Epithelial cell of proximal tubule (primary cell): ENCODE data around the gene SENP3. TPM values are rescaled to one million over a fixed set of nuclear protein-coding genes. Genes with fewer than 3 reads are reported as not detected.

Experiments
- DNase-seq: peaks from one replicate; pipeline ENCODE4 v3.0.0-alpha.2; 2011; ENCODE audit warnings: low read depth
- H3K4me3 ChIP-seq: 2 replicates; pipeline ENCODE4 v1.5.1; 2011; ENCODE audit warnings: low read depth, mild to moderate bottlenecking, low read length
- CTCF ChIP-seq: conservative IDR thresholded peaks from 2 replicates; pipeline ENCODE4 v1.5.1; 2012; ENCODE audit warnings: low read depth, mild to moderate bottlenecking, low read length
- total RNA-seq: library from RNA; depleted of rRNA; stranded (reverse); fragments of >200 nt; gene quantifications from 2 replicates; pipeline ENCODE4 v1.2.3, GENCODE V29; 2015

The SENP3 gene
- total RNA-seq, 1 donor from 2014 or later, result 62.9 TPM

- H3K4me3 ChIP-seq, result no peak overlapping the region
- TF ChIP-seq CTCF, result no peak
These were observed 32.9 kb upstream of the SENP3 start for GRCh38 chr17:7528842-7529241.

GRCh38 chr17:7530023-7530900 is 31.5 kb upstream of the SENP3 start:
- no peak overlapping the region for H3K4me3 ChIP-seq
- no peak for DNase-seq
- TF ChIP-seq CTCF, result no peak

More at GRCh38 chr17:7528842-7529241, 32.9 kb upstream of the SENP3 start:
- no peak for DNase-seq

GRCh38 chr17:7538050-7538449 is 23.7 kb upstream of the SENP3 start:
- DNase-seq, result no peak
- TF ChIP-seq CTCF, result no peak
- no peak overlapping the region for H3K4me3 ChIP-seq

- no peak overlapping the region for H3K4me3 ChIP-seq
- DNase-seq, result no peak
- TF ChIP-seq CTCF, result no peak
These were observed 22.7 kb upstream of the SENP3 start for GRCh38 chr17:7538891-7539545.

- no peak for DNase-seq
- no peak overlapping the region for H3K4me3 ChIP-seq
- no peak for TF ChIP-seq CTCF
These were observed 20.6 kb upstream of the SENP3 start for GRCh38 chr17:7541074-7541621.

- TF ChIP-seq CTCF, result no peak
- H3K4me3 ChIP-seq, result no peak overlapping the region
- DNase-seq, result no peak
These were observed 16.8 kb upstream of the SENP3 start for GRCh38 chr17:7544911-7545310.
